ENCODE measurements around the gene C17orf67.
A peak's percentile ranks its signal among the peaks of the same experiment; 100 is the strongest.

Gene C17orf67

GRCh38 chr17:56779322-56779721, 54.4 kb downstream of the C17orf67 start:
- in situ Hi-C loops (cut with HindIII; ENCODE audit: low pct_ligation_motif_present, low sequenced_read_pairs), result no loop called here
- TF ChIP-seq CTCF (IDR thresholded peaks at IDR 0.05; ENCODE audit: low read depth, low read length, missing control alignments), result no peak
- no peak overlapping the region for H3K27ac ChIP-seq
- no peaks in the 10 kb centered on the region for H3K36me3 ChIP-seq (replicated peaks)
- peaks cover 2% of the 10 kb centered on the region for H3K27me3 ChIP-seq (replicated peaks)
- no peak for DNase-seq
- no peak overlapping the region for H3K4me3 ChIP-seq (ENCODE audit: low read depth, low read length)

- in situ Hi-C loops (cut with HindIII; ENCODE audit: low pct_ligation_motif_present, low sequenced_read_pairs), result no loop called here
- Histone ChIP-seq H3K27ac (no peak overlapping the region), H3K36me3 (replicated peaks) (no peaks in the 10 kb centered on the region), H3K27me3 (replicated peaks) (peaks cover 2% of the 10 kb centered on the region), H3K4me3 (ENCODE audit: low read depth, low read length) (no peak overlapping the region)
- no peak for TF ChIP-seq CTCF (IDR thresholded peaks at IDR 0.05; ENCODE audit: low read depth, low read length, missing control alignments)
- no peak for DNase-seq
Observed at GRCh38 chr17:56778898-56779297, 54.8 kb downstream of the C17orf67 start.

GRCh38 chr17:56777859-56778258, 55.9 kb downstream of the C17orf67 start:
- no peak overlapping the region for H3K27ac ChIP-seq
- DNase-seq, result peak; percentile 11
- in situ Hi-C loops (cut with HindIII; ENCODE audit: low pct_ligation_motif_present, low sequenced_read_pairs), result no loop called here
- H3K27me3 ChIP-seq (replicated peaks), result peaks cover 2% of the 10 kb centered on the region
- H3K4me3 ChIP-seq (ENCODE audit: low read depth, low read length), result no peak overlapping the region
- no peaks in the 10 kb centered on the region for H3K36me3 ChIP-seq (replicated peaks)
- no peak for TF ChIP-seq CTCF (IDR thresholded peaks at IDR 0.05; ENCODE audit: low read depth, low read length, missing control alignments)

GRCh38 chr17:56774650-56775049, 59.1 kb downstream of the C17orf67 start:
- H3K4me3 ChIP-seq (ENCODE audit: low read depth, low read length), result no peak overlapping the region
- in situ Hi-C loops (cut with HindIII; ENCODE audit: low pct_ligation_motif_present, low sequenced_read_pairs), result no loop called here
- no peaks in the 10 kb centered on the region for H3K36me3 ChIP-seq (replicated peaks)

GRCh38 chr17:56773124-56773523, 60.6 kb downstream of the C17orf67 start:
- H3K27me3 ChIP-seq (replicated peaks), result no peaks in the 10 kb centered on the region

More at GRCh38 chr17:56774650-56775049, 59.1 kb downstream of the C17orf67 start:
- no peak for TF ChIP-seq CTCF (IDR thresholded peaks at IDR 0.05; ENCODE audit: low read depth, low read length, missing control alignments)
- Histone ChIP-seq H3K27me3 (replicated peaks) (no peaks in the 10 kb centered on the region), H3K27ac (no peak overlapping the region)
- no peak for DNase-seq

More at GRCh38 chr17:56773124-56773523, 60.6 kb downstream of the C17orf67 start:
- no peak for TF ChIP-seq CTCF (IDR thresholded peaks at IDR 0.05; ENCODE audit: low read depth, low read length, missing control alignments)
- Histone ChIP-seq H3K4me3 (ENCODE audit: low read depth, low read length) (no peak overlapping the region), H3K36me3 (replicated peaks) (no peaks in the 10 kb centered on the region), H3K27ac (no peak overlapping the region)
- in situ Hi-C loops (cut with HindIII; ENCODE audit: low pct_ligation_motif_present, low sequenced_read_pairs), result no loop called here
- DNase-seq, result no peak

All from brain microvascular endothelial cell (primary cell).